WI38 (cell line): ENCODE measurements around the gene PITPNM1.

Source experiments
- H3K4me3 ChIP-seq: 2 replicates; pipeline ENCODE4 v1.5.1; 2011; ENCODE audit warnings: low read depth, mild to moderate bottlenecking, control low read depth, low read length
- TF ChIP-seq, protein P1 (sequence below): IDR thresholded peaks from 2 replicates; pipeline ENCODE4 v1.5.1; 2012; ENCODE audit warnings: low read depth, mild to moderate bottlenecking, control low read depth, low read length

The PITPNM1 gene

DNA sequence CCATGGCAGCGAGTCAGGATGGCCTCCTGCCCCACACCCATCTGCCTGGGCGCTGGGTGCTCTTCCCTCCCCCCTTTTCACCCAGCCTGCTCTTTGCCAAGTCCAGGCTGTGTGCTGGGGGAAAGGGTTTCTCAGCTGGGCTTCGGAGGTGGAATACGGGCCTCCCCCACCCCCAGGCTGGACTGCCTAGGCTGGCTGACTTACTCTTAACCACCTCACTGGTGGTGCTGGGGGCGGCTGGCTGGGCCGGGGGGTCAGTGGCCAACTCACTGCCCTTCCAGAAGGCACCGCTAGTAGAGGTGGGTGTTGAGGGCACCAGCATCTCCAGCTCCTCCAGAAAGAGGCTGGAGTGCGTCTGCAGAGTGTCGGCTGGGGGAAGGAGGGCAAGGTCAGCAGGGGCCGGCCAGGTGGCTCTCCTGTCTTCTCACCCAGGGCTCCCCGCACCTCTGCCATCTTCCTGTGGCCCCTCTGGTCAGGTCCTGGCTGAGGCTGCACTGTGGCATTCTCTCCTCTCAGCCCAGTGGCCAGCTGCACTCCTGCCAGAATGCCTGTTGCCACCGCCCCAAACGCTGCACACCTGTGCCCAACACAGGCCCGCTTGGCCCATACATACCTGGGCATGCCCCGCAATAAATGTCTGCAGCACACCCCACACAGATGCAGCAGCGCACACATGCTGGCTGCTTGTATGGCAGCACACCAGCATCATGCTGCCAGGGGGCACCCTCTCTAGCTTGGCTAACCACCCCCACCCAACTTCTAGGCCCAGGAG is 9.7 kb downstream of the PITPNM1 start:
- H3K4me3 ChIP-seq = no peak overlapping the region
- TF ChIP-seq, protein P1, sequence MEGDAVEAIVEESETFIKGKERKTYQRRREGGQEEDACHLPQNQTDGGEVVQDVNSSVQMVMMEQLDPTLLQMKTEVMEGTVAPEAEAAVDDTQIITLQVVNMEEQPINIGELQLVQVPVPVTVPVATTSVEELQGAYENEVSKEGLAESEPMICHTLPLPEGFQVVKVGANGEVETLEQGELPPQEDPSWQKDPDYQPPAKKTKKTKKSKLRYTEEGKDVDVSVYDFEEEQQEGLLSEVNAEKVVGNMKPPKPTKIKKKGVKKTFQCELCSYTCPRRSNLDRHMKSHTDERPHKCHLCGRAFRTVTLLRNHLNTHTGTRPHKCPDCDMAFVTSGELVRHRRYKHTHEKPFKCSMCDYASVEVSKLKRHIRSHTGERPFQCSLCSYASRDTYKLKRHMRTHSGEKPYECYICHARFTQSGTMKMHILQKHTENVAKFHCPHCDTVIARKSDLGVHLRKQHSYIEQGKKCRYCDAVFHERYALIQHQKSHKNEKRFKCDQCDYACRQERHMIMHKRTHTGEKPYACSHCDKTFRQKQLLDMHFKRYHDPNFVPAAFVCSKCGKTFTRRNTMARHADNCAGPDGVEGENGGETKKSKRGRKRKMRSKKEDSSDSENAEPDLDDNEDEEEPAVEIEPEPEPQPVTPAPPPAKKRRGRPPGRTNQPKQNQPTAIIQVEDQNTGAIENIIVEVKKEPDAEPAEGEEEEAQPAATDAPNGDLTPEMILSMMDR = no peak

DNA sequence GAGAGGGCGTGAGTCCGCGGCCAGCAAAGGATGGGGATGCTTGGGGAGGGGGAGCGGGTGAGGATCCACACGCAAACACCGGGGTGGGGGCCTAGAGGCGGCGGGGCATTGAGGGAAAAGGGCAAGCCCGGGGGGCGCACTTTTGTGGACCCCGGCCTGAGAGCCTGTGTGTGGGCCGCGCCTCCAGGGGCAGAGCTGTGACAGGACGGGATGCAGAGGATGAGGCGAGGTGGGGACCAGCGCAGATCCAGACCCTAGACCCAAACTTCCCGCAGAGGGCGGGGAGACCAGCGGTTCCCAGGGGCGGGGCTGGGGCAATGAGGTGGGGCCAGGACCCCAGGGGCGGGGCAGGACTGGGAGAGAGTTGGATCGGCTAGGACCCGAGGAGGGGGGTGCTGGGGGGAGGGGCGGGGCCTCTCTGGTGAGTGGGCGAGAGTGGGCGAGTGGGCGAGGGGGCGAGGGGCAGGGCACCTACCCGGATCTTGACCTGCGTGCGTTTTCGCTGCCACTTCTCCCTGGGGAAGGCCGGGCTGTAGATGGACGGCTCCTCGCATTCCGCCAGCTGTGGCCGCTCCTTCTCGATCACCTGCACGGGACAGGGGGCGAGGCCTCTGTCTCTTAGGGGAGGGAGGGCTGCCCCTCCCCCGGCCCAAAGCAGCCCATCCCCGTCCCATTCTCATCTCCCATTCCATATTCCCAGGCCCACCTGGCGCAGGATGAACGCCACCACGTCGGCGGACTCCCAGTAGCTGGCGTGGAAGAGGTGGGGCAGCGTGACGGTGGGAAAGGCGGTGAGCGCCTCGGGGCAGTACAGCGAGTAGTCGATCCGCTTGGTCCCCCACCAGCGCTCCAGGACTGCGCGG is 10.6 kb downstream of the PITPNM1 start:
- TF ChIP-seq, protein P1 = no peak
- no peak overlapping the region for H3K4me3 ChIP-seq

DNA sequence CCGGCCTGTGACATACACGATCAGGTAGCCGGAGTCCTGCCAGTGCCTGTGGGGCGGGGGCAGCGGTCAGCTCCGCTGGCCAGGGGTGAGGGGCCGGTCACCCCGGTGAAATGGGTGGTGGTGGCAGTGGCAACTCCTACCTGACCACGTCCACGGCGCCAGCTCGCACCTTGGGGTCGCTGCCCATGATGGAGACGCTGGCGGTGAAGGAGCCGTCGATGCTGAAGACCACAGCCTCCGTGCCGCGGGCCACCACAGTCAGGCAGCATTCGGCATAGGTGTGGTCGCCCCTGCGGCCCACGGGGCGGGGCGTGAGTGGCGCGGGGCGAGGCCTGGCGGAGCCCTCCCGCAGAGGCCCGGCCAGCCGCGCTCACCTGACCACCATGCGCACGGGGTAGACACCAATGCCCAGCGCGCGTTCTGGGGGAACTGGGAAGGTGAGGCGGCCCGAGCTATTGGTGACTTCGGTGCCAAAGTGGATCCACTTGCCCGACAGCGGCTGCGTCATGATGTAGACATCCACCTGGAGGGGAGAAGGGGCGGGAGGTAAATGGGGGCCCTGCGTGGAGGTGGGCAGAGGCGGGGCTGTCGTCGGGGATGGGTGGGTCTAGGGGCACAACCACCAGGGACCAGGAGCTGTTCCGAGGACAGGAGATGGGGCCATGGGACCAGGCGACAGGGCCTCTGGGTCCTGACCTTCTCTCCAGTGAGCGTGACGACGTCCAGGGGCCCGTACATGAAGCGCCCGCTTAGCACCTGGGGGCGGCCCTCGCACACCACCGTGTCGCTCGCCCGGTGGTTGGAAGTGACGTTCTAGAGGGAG is 11.4 kb downstream of the PITPNM1 start:
- no peak overlapping the region for H3K4me3 ChIP-seq
- TF ChIP-seq, protein P1 = no peak

DNA sequence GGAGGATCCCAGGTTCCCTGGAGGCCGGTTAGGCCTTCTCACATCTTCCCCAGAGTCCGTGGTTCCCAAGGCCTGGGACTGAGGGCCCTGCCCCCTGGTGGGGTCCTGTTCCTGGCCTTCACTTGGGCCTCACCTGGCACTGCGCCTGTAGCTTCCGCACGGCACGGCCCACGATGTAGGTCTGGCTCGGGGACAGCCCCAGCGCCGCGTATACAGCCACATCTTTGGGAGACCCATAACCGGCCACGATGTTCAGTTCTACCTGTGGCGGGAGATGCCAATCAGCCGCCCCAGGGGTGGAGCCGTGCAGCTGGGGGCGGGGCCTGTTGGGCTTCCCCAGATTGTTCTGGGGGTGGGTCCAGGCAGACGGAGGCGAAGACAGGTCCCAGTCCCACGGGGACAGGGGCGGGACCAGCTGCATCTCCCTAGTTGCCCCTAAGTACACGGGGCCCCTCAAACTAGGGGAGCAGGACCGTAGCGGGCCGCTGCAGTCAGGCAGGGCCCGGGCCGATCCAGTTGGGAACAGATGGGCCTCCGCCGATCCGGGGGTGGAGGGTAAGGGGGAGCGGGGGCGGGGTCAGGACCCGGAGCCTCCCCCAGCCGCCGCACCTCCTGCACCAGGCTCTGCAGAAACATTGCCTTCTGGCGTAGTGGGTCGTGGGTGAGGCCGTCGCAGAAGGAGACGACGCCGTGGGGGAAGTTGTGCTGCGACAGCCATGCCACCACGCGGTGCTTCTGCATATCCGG is 12.2 kb downstream of the PITPNM1 start:
- H3K4me3 ChIP-seq = no peak overlapping the region
- TF ChIP-seq, protein P1 = no peak

DNA sequence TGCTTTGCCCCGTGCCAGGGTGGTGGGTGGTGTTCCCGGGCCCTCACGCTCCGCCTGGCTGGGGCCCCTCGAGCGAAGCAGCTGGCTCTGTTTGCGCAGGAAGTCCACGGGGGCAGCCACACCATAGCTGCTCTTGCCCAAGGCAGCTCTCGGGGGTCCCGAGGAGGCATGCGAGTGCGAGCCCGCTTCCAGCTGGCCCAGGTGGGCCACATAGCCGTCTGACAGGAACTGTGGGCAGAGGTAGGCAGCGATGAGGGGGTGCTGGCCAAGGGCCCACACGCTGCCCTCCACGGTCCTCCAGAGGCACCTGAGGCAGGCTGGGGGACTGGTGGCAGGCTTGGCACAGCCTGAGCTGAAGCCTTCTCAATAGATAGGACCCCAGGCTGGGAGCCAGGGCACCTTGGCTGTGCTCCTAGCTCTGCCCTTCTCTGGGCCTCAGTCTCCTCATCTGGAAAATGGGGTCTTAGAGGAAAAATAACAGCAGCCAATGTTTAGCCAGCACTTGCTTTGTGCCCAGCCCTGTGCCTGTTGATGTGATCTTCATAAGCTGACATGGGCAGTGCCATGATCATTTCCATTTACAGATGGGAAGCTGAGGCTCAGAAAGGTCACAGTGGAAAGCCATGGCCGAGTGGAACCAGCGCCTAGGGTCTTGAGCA is 13.0 kb downstream of the PITPNM1 start:
- H3K4me3 ChIP-seq = no peak overlapping the region
- TF ChIP-seq, protein P1 = no peak
